Skin of body (tissue), 2 donors: ENCODE data around the gene PRKG1. TPM values are rescaled to one million over a fixed set of nuclear protein-coding genes. Genes with fewer than 3 reads are reported as not detected.

Experiments
- DNase-seq: peaks from one replicate; lab custom pipeline; 2025; lab: John Stamatoyannopoulos, UW
- total RNA-seq: library from RNA; depleted of rRNA; stranded (reverse); fragments of >200 nt; gene quantifications from one replicate; pipeline ENCODE4 v1.2.3, GENCODE V29; 2014

The PRKG1 gene
- total RNA-seq, 1 donor from 2014 or later = 41.8 TPM

DNA sequence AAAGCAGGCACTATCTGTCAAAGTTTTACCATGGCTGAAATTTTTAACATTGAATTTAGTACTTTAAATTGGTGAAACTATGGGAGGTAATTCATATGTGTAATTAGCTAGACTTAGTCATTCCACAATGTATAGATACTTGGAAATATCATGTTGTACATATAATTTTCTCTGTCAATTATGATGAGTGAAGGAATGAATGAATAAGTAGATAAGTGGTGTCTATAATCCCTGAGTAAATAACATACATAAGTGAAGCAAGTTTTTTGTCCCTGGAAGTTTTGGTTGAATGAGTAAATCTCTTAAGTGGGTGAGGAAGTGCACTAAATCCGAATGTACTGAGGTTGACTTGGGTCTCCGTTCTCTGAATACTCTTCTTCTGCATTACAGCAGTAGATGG lies 424.1 kb downstream of the PRKG1 start:
- no peak for DNase-seq

DNA sequence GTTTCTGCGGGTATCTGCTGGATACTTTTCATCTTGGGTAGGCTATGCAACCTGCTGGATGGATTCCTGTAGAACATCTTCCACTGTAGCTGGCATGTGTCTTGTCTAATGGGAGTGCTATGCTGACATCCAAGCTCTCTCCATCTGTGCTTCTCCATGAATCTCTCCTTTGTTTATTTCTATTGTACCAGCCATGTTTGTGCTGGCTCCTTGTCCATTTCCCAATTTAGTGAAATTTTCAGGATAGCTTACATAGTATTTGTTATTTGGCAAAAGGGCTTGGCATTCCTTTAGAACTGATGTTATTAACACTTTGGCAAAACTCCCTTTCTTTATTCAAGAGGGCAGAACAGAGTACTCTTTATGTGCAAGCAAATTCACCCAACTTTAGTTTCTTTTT lies 427.1 kb downstream of the PRKG1 start:
- peak; percentile 7 for DNase-seq

DNA sequence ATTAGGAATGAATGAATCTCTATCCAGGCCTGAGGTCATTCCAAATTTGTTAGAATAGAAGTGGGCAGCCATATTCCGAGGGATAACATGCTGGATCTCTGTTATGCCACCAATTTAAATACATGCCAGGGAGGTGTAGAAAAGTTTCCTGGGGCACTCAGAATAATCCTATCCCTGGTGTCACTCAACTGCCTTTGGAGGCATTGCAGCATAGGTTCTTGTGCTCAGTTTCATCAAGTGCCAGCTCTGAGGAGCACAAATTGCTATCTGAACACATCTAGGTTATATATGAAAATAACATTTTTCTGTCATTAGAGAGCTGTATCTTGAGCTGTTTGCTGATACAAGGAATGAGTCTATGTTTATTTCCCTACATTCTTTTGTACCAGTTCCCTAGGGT lies 427.8 kb downstream of the PRKG1 start:
- no peak for DNase-seq

DNA sequence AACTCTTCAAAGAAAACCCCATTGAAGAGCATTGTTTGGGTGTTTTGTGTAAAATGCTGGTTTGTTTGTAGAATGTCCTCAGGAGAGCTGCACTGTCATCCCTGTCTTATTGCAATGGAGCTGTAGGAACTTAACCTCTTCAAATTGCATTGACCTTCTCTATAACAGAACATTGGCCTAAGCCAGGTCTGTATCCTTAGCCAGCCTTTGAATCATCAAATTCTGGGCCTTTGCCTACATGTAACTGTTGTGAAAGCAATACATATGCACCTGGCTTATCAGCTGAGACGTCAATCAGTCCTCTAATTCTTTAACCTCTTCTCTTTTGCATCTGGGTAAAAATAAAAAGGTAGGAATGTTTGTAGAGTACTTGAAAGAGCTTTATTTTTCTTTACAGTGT lies 429.1 kb downstream of the PRKG1 start:
- DNase-seq = no peak

DNA sequence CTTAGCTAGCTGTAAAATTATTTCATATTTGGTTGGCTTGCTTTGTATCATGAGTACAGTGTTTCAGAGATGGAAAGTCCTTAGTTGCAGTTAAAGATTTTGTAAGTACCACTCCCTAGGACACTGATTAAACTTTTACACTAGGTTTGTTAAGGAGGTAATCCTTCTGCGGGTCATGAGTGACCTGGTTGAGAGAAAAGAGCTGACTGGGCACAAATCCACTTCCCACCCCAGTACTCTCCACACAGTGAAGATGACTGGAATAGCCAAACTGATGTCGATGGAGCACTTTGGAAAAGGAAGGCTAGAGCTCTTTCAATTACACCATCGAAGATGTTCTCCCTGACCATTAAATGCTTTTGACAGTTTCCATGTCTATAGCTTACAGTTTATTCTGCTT lies 433.2 kb downstream of the PRKG1 start:
- no peak for DNase-seq

DNA sequence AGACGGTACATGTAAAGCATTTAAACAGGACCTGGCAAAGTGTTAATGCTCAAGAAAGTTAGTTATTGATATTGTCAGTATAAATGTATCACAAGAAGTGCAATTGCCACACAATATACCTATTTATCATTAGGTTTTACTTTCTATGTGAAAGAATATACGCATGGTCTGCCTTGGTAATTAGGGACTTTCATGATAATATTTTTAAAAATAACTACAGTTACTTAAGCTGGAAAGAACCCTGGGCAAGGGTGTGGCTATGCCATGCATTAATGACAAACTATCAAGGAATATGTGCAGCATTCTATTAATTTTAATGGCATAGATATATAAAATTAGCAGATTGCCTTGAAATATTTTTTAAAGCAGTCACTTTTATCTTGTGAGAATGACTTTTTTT lies 433.9 kb downstream of the PRKG1 start:
- no peak for DNase-seq

DNA sequence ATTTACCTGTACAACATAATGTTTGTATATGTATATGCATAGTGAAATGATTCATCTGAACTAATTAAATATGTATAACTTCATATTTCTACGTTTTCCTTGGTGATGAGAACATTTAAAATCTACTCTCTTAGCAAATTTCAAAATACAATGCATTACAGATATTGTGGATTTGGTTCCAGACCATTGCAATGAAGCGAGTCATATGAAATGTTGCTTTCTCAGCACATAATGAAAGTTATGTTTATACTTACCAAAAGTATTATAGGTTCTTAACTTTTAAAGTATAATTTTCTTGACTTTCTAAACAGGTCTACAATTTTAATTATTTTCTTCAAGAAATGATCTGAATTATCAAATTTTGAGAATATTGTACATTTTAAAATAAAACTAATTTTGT lies 435.9 kb downstream of the PRKG1 start:
- DNase-seq = no peak

DNA sequence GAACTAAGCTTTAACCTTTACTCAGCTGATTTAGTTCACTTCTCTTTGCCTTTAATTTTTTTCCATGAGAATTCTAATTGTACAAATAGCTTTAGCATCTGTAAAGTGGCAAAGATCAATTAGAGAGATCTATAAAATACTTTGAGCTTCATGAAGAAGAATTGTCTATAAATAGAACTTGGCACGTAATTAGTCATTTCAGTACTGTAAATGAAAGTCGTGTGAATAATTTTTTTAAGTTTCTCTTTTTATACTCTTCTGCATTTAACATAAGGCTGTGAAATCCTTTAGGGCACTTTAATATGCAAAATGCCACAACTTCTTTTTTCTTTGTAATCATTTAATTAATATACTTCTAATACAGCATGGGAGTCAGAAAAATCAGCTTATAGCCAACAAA lies 447.3 kb downstream of the PRKG1 start:
- DNase-seq = no peak

DNA sequence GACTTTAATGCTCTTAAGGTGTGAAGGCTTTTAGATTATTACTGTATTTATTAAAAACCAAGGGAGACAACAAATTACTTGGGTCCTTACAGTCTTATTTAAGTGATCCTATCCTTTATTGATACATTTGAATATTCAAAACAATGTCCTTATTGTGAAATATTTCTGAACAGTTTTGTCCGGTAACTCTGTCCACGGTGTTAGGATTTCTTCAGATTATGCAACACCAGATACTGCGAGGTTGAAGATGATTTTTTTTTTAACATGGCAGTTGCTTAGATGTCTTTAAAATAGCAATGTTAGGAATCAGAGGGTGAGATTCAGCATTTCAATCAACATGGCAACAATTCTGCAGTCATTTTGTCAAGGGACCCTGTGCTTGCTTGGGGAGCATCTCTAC lies 448.6 kb downstream of the PRKG1 start:
- no peak for DNase-seq

DNA sequence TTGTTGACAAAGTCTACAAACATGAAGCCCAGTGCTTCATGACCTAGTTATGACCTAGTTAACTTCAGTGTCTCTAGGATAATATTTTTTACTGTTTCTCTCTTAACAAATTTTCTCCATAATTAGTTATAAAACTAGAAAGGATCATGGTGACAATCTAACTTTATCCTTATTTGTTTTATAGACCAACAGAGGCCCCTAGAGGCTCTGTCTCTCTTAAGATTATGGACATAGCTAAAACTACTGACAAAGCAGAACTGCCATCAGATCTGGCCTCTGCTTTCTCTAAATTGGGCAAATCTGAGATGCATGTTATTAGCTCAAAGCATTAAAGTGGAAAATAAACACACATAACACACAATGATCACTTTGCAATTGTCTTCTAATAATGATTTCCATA lies 449.2 kb downstream of the PRKG1 start:
- DNase-seq = no peak

DNA sequence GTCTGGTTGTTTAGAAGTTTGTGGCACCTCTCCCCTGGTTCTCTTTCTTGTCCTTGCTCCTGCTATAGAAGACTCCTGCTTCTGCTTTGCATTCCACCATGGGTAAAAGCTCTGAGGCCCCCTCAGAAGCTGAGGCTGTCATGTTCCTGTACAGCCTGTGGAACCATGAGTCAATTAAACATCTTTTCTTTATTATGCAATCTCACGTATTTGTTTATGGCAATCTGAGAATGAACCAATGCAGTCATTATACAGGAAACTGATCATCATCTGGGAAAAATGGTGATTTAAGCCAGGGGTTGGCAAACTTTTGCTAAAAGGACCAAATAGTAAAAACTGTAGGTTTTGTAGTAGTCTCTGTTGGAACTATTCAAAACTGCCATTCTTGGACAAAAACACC lies 449.8 kb downstream of the PRKG1 start:
- no peak for DNase-seq

DNA sequence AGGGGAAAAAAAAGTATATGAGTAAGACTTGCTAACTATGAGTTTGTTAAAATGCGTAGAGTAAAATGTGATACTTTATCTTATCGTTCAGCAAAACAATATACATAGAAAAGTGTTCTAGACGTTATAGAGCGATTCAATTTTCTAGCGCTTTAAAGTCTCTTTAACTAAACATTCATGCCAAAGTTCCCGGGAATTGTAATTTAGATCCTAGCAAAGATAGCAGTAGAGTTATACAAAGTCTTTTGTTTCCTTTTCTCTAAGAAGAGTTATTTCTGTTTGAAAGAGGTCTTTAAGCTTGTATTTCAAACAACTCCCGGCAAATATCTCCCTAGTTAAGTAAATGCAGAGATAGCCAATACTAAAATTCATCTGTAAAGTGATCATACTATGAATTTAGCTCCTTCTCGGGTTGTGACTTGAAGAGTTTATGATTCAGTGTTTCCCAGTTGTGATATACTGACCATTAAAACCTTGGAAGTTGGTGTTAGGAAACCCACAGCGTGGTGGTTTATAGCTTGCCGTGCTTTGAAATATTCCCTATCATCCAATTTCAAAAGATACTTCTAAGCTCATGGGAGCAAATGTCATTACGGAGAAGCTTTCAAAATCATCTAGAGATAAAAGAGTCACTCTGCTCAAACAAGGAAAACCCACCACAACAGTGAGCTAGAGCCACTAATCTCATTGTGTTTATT lies 453.4 kb downstream of the PRKG1 start:
- DNase-seq = no peak

DNA sequence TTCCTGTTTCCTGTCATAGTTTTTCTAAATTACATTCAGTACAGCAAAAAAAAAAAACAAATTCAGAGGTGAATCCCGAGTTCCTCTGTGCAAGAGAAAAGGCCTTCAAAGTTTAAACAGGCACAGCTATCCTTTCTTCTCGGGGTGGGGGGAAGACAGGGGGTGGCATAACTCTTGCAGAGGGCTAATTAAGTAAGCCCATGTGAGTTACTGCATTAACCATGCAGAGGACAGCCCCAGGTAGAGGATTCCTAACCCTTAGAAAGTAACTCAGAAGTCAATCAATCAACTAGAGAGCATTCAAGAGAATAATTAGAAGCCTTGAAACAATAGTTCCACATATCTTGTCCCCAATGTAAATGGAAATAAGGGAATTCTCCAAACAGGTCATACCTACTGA lies 454.2 kb downstream of the PRKG1 start:
- DNase-seq = no peak

DNA sequence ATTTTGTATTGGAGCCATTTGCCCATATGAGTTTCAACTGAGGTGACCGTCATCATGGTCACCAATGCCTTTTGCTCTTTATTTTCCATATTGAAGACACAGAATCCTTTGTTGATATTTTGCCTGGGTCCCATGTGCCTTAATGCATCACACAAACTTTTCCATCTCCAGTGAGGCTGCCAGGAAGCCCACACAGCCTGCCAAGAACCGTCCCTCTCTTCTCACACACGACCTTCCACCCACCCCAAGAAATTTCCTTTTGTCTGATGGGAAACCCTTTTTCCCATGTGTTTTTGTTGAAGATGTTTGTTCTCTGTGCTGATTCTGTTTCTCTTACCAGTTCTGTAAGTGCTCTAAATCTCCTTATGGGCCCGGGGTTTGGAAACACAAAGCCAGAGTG lies 456.3 kb downstream of the PRKG1 start:
- DNase-seq = peak; percentile 53

DNA sequence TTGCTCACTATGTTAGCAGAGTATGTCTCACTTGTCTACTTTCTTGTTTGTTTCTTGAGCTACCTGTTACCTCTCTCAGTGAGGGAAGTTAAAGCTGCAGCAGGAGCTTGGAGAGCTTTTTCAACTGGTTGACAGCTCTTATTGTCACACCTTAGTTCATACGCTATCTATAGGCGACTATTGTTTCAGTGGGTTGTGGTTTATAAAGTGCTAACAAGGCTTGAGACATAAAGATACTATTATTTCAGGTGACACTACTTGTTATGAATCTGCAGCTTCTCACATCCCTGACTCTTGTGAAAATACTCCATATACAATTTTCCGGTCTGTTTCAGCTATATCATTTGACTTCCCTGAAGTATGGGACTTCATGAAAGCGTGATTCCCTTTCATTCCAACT lies 457.8 kb downstream of the PRKG1 start:
- DNase-seq = no peak

DNA sequence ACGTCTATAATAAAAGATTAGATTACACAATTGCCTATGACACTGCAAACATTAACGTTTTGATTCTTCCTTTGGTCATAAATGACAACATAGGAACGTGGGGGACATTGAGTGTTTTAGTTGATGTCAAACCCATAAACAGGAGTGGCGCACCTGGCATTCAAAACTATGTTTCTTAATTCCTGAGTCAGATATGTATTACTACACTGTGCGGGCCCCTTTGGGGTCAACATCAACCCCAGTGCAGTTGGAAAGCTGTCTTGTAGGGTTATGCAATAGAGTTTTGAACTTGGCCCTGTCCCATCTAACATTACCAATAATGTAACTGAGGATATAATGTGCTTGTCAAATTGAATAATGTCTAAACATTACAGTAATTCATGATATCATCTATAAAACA lies 468.6 kb downstream of the PRKG1 start:
- DNase-seq = no peak

DNA sequence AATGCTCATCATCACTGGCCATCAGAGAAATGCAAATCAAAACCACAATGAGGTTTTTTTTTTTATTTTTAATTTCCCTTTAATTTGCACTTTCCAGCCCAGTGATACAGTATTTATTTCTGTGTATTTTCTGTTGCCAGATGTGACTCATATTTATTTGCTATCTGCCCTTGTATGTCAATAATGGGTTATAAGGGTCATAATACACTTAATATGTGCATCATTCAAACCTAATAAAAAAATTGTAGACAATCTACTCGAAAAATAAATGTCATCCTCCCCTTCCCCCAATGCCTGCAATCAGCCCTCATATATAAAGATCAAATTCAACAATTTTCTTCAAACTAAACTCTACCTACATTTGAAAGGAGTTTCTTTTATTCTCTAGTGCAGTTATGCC lies 470.6 kb downstream of the PRKG1 start:
- DNase-seq = no peak

DNA sequence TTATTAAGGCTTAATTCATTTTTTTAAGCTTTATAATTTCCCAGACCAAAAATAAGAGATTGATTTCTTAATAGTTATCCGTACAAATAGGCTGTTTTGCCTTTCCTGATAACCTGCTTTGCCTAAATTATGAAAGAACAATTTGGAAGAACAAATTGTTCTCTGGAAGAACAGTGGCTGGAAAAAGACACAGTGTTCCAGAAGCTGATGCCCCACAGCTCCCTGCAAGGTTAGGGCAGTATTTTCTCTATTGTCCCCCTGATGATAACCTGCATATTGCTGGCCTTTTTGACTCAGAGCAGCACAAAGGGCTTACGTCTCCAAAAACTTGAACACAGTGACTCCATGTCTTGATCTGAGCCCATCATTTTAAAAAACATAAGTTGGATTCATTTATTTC lies 473.7 kb downstream of the PRKG1 start:
- no peak for DNase-seq

DNA sequence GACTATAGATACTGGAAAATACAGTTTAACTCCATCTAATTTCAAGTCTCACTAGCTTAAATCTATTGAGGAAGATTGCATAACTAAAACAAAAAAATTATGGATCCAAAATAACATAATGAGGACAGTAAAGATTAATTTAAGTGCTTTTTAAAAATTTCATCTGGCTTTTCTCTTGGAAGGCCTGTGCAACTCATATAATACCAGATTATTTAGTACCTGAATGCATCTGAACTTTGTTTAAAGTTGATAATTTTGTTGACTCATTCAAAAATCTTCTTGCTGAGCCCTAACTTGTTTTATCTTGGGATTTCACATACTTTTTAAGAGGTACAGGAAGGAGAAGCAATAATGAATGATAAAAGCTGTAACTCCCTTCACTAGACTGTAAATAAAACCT lies 478.6 kb downstream of the PRKG1 start:
- no peak for DNase-seq

DNA sequence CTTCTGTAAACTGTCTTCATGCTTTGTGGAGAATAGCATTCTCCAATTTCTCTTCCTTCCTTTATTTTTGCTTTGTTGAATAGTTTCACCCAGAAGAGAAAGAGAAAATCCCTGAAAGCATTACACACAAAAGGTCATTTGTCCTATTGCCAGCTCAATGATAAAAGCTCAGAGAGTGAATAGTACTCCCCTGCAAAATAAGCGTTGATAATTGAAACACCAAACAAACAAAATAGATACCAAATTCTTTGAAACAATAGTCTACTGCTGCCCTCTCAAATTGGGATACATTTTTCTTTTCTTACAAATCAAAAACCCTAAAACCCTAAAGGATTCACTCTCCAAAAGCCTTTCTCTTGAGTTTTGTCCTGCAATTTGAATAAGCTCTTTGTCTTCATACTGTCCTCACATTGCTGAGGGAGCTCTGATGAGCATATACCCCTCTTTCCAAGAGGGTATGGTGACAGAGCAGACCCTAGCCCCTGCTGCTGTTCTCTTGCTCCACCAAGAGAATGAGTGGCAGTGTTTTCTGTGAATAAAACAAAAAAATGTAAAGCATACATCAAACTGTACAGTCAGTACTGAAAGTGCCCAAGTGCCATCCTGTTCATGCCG lies 490.7 kb downstream of the PRKG1 start:
- no peak for DNase-seq

DNA sequence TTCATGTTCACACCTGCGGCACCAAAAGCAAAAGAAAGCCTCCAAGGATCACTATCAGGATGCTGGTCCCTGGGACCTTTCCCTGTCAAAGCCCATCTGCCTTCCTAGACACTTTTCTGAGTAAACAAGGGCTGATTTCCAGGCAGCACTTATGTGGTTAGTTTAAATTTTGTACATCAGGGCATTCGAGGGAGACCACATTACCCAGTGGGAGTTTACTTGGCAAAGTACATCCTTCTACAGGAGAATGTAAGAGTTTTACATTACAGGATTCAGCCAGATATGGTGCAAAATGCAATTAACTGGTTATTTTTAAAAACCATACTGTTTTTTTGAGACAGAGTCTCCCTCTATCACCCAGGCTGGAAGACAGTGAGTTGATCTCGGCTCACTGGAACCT lies 493.0 kb downstream of the PRKG1 start:
- DNase-seq = no peak

DNA sequence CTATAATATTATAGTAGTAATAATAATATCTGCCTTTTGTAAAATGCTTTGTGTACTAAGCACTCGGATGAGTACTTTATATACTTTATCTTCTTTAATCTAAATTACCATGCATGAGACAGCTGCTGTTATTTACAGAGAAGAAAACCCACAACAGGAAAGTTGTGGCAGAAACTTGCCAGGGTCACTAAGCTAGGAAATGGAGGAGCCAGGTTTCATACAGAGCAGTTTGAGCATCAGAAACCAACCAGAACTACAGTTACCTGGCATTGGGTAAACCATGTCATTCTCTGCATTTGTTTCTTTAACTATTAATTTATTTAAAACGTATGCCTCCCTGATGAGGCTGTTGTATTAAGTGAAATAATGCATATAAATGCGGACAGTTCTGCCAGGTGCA lies 495.2 kb downstream of the PRKG1 start:
- no peak for DNase-seq

DNA sequence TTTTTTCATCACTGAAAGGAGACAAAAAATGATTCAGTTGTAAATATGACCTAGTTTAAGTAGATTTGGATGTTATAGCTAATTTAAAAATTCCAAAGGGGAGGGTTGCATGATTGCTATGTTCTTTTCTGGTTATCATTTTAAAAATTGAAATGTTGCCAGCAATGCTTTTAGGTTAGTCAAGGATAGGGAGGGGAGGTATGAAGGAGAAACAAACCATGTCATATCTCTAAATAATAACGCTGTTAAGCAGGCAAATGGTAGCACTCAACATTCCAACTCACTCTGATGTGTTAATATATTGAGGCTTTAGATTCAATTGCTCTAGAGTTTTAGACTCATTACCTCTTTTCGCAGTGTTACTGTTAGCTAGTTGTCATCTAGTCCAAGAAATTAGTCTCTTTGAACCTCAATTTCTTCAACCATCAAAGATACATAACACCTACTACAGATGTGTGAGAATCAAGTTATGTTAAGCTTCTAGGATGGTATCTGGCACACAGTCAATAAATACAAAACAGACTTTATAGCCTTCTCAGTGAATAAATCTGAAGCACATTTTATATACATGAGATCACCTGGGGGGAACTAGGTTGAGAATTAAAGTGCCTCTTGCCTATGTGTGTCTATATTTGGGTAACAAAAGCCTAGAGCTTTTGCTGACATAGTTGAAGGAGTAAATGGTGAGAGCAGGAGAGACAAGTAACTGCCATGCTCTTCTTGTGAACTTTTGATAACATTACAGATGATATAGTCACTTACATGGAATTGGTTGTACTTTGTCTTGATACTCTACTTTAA lies 500.2 kb downstream of the PRKG1 start:
- no peak for DNase-seq
